Effector CD4-positive, alpha-beta T cell (primary cell): ENCODE results near the gene SIGLEC12.
"Not testable (repeated sequence)": the region's sequence is repeated elsewhere in the genome, so short reads cannot be mapped to it uniquely, and the experiment has no call there.

Source experiments
- DNase-seq: peaks from one replicate; pipeline ENCODE4 v3.0.0-alpha.2; 2020

The SIGLEC12 gene

DNA sequence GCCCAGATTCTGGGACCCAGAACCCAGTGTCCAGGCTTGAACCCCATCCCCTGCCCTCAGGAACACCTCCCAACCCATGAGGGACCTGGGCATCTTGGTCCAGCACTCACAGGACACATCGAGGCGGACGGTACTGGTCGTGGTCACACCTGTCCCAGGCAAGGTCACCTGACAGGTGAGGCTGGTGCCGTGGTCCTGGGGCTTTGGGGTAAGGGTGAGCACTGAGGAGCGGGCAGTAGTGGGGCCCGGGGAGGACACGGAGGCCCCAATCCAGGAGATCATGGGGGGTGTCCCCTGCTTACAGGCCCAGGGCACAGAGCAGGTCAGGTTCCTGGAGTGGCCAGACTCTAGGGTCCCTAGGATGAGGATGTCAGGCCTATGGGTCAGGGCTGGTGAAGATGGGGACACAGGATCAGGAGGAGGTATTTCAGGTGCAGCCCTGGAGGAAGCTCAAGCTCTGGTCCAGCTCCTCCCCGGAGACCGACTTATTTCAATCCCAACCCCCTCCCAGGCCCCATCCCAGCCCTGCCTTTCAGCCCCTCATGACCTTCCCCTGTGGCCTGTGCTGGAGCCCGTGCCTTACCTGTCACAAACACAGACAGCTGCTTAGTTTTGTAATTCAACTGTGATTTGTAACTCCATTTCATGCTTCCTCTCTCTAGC is 44.1 kb downstream of the SIGLEC12 start:
- DNase-seq = no peak

DNA sequence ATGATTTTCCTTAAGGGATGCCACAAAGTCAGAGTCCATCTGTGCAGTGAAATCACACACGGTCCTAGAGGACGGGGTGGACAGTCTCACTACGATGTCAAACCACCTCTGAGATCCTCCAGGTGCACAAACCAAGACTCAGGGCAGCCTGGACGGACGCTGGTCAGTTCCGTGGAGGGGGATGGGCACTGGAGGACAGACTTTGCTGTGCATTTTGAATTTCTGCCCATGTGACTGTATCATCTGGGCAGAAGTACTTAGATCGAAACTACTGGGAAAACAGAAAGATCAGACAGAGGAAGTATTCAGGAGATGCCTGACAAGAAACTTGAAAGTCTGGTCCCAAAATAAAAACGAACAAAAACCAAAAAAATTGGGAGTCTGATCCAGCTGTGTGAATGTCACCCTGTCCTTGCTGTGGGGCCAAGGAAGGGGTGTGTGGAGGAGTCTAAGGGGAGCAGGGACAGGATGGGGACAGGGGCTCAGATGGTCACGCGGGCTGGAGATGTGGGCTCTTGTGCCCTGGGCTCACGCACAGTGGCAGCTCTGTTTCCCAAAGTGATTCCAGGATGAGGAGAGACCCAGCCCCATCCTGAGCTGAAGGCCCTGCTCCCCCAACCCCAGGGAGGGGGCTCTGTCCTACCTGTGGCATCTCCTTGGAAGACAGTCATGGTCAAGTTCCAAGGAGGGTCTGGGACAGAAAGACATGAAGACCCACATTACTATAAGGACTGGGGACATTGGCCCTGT is 44.9 kb downstream of the SIGLEC12 start:
- DNase-seq = no peak

DNA sequence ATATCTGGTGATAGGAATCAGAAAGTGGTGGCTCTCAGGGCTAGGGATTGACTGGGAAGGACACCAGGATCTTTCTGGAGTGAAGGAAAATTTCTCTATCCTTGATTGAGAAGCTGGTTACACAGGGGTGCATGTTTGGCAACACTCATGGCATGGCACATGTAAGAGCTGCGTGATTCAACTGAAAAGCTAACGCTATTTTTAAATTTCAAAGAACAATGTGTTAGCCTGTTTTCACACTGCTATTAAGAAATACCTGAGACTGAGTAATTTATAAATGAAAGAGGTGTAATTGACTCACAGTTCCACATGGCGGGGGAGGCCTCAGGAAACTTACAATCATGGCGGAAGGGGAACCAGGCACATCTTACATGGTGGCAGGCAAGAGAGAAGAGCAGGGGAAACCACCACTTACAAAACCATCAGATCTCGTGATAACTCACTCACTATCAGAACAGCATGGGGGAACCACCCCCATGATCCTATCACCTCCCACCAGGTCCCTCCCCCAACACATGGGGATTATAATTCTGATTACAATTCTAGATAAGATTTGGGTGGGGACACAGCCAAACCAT is 50.8 kb downstream of the SIGLEC12 start:
- no peak for DNase-seq

DNA sequence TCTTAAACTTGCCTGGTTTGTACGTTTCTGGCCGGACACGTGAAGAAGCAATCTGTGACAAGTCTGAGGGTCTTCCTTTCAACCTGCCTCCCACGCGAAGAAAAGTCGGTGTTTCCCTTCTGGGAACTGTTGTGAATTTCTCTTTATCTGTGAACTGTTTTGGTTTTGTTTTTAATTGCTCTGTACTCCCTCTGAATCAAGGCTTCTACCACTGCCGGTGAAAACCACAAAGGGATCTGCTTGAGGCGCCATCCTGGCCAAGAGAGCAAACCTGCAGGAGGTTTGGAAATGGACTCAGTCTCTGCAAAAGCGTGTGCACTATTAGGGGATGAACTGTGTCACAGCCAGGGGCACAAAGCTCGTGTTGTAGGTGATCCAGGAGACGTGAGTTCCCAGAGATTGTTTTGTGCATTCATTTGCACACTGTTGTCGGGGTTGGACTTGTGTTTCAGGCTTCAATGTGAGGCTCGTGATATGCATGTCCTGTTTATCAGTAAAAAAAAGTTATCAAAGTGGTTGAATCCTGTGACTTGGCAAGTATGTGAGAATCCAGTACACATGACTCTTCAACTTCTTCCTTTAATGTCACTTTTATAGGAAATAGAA is 53.1 kb downstream of the SIGLEC12 start:
- no peak for DNase-seq

DNA sequence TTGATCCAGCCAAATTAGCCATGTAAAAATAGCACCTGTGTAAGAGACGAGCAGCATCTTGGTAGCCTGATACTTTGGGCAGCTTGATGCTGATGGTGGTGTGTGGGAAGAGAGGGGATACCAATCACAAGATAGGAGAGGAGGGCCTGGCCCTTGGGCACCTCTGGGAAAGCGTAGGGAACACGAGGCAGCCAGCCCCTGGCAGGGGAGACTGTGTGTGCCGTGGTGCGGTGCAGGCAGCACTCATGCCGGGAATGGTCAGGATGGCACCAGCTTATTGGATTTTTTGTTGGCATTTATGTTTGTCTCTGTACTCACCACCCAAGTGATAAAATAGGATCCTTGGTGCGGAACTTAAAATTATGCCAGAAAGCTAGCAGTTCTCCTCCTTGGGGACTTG is 53.6 kb downstream of the SIGLEC12 start:
- no peak for DNase-seq

DNA sequence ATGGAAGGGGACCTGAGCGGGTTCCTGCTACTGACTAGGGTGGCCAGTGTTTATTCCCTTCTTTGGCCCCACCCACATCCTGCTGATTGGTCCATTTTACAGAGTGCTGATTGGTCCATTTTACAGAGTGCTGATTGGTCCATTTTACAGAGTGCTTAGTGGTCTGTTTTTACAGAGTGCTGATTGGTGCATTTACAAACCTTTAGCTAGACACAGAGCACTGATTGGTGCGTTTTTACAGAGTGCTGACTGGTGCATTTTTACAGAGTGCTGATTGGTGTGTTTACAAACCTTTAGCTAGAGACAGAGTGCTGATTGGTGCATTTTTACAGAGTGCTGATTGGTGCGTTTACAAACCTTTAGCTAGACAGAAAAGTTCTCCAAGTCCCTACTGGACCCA is 54.1 kb downstream of the SIGLEC12 start:
- DNase-seq = not testable (repeated sequence)

DNA sequence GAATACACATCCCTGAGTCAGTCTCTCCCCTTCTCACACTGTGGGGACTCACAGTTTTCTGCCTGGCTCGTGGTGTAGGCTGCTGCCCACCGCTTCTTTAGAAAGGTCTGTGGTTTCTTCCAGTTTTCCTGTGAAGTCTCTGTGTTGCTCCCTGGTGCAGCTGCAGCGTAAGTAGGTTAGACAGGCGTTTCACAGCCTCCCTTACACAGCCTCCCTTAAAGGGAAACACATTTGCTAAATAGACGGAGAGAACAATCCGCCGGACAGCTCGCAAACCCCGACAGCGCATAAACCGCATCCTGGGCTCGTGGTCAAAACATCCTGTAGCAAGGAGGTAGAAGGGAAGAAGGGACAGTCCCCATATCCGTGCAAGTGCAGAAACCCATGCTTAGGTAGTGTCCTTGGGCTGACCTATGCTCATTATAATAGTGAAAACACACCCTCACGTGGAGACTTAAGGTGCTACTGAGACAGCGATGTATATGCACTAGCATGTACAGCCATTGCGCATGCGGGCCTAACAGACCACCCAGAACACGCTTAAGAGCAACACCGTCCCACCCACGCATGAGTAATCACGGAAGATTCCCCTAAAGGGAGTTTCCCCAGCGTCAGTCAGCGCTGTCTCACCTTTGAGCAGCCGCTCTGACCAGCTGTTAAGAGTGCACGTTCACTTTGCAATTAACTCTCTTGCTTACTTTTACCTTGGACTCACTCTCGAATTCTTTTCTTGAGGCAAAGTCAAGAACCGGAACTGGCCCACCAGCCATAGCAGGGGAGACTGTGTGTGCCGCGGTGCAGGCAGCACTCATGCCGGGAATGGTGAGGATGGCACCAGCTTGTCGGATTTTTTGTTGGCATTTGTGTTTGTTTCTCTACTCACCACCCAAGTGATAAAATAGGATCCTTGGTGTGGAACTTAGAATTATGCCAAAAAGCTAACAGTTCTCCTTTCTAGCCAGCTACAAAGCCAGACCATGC is 59.9 kb downstream of the SIGLEC12 start:
- DNase-seq = peak; percentile 65
